HG03558 (cell line): Measurements from ENCODE around the gene IRF2.

Source experiments
- ATAC-seq: cut with Tn5 transposase; IDR thresholded peaks from one replicate; pipeline ENCODE4 v1.9.1; 2021; ENCODE audit warnings: moderate number of reproducible peaks; ENCODE audit not compliant: unreplicated experiment; ENCODE audit errors: extremely low read depth

Gene IRF2

GRCh38 chr4:184415071-184415470 is 59.3 kb downstream of the IRF2 start:
- no peak for ATAC-seq

GRCh38 chr4:184413261-184414046 is 60.9 kb downstream of the IRF2 start:
- ATAC-seq: no peak

- no peak for ATAC-seq
Observed at GRCh38 chr4:184410748-184411147, 63.6 kb downstream of the IRF2 start.

GRCh38 chr4:184409911-184410692 is 64.2 kb downstream of the IRF2 start:
- ATAC-seq: no peak

GRCh38 chr4:184409502-184409901 is 64.8 kb downstream of the IRF2 start:
- no peak for ATAC-seq

GRCh38 chr4:184408684-184409081 is 65.7 kb downstream of the IRF2 start:
- ATAC-seq: no peak

- ATAC-seq: no peak
Observed at GRCh38 chr4:184408021-184408683, 66.2 kb downstream of the IRF2 start.

- no peak for ATAC-seq
Observed at GRCh38 chr4:184406958-184407391, 67.4 kb downstream of the IRF2 start.

- no peak for ATAC-seq
Observed at GRCh38 chr4:184404047-184404446, 70.3 kb downstream of the IRF2 start.

- no peak for ATAC-seq
Observed at GRCh38 chr4:184403384-184403781, 71.0 kb downstream of the IRF2 start.

GRCh38 chr4:184402740-184403383 is 71.5 kb downstream of the IRF2 start:
- no peak for ATAC-seq

GRCh38 chr4:184402239-184402638 is 72.1 kb downstream of the IRF2 start:
- no peak for ATAC-seq

- no peak for ATAC-seq
Observed at GRCh38 chr4:184401397-184402171, 72.8 kb downstream of the IRF2 start.

GRCh38 chr4:184400891-184401290 is 73.5 kb downstream of the IRF2 start:
- ATAC-seq: no peak

GRCh38 chr4:184400375-184400870 is 73.9 kb downstream of the IRF2 start:
- ATAC-seq: no peak

GRCh38 chr4:184399512-184399908 is 74.8 kb downstream of the IRF2 start:
- no peak for ATAC-seq

GRCh38 chr4:184398741-184399511 is 75.4 kb downstream of the IRF2 start:
- ATAC-seq: no peak

- no peak for ATAC-seq
Observed at GRCh38 chr4:184397516-184398163, 76.7 kb downstream of the IRF2 start.
